Activated T-cell treated with anti-CD3 and anti-CD28 coated beads for 48 hours (primary cell): ENCODE data around the gene VEZT.
"Not testable (repeated sequence)": the region's sequence is repeated elsewhere in the genome, so short reads cannot be mapped to it uniquely, and the experiment has no call there.

Source experiments
- DNase-seq: peaks from one replicate; pipeline ENCODE4 v3.0.0-alpha.2; 2020; ENCODE audit warnings: low read depth

Gene VEZT

GRCh38 chr12:95217377-95218149 is at the start of gene VEZT, which contains the start of gene FGD6:
VEZT (plus strand) TSS chr12:95217807; CDS start chr12:95217851, 44 bp downstream.
FGD6 (minus strand) TSS chr12:95217467; CDS start chr12:95217240, 227 bp downstream.
- DNase-seq, result peak; percentile 94

- no peak for DNase-seq
These were observed 48.9 kb upstream of the VEZT start for GRCh38 chr12:95168746-95169145.

GRCh38 chr12:95169368-95169767 is 48.2 kb upstream of the VEZT start:
- DNase-seq, result no peak

GRCh38 chr12:95173392-95174251 is 44.0 kb upstream of the VEZT start:
- DNase-seq, result no peak

GRCh38 chr12:95177201-95177768 is 40.3 kb upstream of the VEZT start:
- DNase-seq, result no peak

GRCh38 chr12:95178136-95178535 is 39.5 kb upstream of the VEZT start:
- no peak for DNase-seq

- DNase-seq, result no peak
These were observed 38.6 kb upstream of the VEZT start for GRCh38 chr12:95179011-95179410.

- no peak for DNase-seq
These were observed 36.5 kb upstream of the VEZT start for GRCh38 chr12:95181103-95181502.

GRCh38 chr12:95182868-95183415 is 34.7 kb upstream of the VEZT start:
- DNase-seq, result no peak

- DNase-seq, result no peak
These were observed 33.5 kb upstream of the VEZT start for GRCh38 chr12:95184121-95184520.

- DNase-seq, result no peak
These were observed 32.5 kb upstream of the VEZT start for GRCh38 chr12:95185072-95185471.

GRCh38 chr12:95185854-95186253 is 31.8 kb upstream of the VEZT start:
- no peak for DNase-seq

- no peak for DNase-seq
These were observed 29.7 kb upstream of the VEZT start for GRCh38 chr12:95187865-95188415.

GRCh38 chr12:95191060-95191696 is 26.4 kb upstream of the VEZT start:
- DNase-seq, result no peak

GRCh38 chr12:95192271-95192670 is 25.3 kb upstream of the VEZT start:
- DNase-seq, result no peak

- no peak for DNase-seq
These were observed 24.5 kb upstream of the VEZT start for GRCh38 chr12:95193139-95193538.

- DNase-seq, result no peak
These were observed 22.5 kb upstream of the VEZT start for GRCh38 chr12:95195122-95195521.

GRCh38 chr12:95196875-95197569 is 20.6 kb upstream of the VEZT start:
- DNase-seq, result not testable (repeated sequence)

- DNase-seq, result no peak
These were observed 20.0 kb upstream of the VEZT start for GRCh38 chr12:95197636-95198035.

GRCh38 chr12:95198914-95199313 is 18.7 kb upstream of the VEZT start:
- no peak for DNase-seq
